ENCODE results near the gene CADPS.

DNA sequence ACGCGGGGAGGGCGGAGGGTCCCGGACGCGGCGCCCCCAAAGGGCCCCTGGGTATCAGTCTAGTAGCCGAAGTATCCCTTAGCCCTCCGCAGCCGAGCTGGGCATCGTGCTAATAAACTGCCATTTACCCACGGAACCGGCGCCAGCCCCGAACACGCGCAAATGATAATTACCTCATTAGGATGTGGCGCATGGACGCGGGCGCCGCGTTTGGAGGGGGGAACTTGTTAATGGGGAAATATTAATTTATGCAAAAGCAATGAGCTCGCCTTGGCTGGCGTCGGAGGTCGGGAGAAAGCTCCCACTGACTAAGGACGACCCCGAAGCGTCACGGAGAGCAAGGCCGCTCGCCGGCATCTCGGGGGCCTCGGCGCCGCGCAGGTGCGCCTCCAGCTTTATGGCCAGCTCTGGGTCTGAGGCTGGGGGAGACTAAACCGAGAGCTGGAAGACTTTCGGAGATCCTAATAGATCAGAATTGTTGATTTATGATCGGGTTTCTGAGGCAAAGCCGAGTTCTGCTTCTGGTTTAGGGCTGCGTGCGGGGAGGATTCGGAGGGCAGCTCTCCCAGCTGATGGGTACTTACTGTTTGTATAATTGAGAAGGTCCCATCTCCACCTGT, 501.4 kb downstream of the CADPS start:
- TF ChIP-seq, protein P1, sequence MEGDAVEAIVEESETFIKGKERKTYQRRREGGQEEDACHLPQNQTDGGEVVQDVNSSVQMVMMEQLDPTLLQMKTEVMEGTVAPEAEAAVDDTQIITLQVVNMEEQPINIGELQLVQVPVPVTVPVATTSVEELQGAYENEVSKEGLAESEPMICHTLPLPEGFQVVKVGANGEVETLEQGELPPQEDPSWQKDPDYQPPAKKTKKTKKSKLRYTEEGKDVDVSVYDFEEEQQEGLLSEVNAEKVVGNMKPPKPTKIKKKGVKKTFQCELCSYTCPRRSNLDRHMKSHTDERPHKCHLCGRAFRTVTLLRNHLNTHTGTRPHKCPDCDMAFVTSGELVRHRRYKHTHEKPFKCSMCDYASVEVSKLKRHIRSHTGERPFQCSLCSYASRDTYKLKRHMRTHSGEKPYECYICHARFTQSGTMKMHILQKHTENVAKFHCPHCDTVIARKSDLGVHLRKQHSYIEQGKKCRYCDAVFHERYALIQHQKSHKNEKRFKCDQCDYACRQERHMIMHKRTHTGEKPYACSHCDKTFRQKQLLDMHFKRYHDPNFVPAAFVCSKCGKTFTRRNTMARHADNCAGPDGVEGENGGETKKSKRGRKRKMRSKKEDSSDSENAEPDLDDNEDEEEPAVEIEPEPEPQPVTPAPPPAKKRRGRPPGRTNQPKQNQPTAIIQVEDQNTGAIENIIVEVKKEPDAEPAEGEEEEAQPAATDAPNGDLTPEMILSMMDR (conservative IDR thresholded peaks at IDR 0.05; ENCODE audit: low read depth, low read length): no peak
- no peak for TF ChIP-seq EZH2 (IDR thresholded peaks at IDR 0.05; ENCODE audit: low read length, unreplicated experiment)
